SU-DHL-6 (cell line): ENCODE measurements around the gene TMEM63B.

ENCODE experiments used
- H2AFZ ChIP-seq: fragments of 200-600 bp; sonication (generic); 2 replicates; pipeline ENCODE4 v1.6.1; 2014; ENCODE audit warnings: low read depth, mild to moderate bottlenecking, moderate library complexity, mixed read lengths, antibody characterized with exemption, low read length; ENCODE audit not compliant: severe bottlenecking
- H3F3A ChIP-seq: fragments of 200-600 bp; shearing (Covaris generic); 2 replicates; pipeline ENCODE4 v1.6.0; 2016; ENCODE audit warnings: antibody characterized with exemption, mild to moderate bottlenecking; ENCODE audit not compliant: insufficient read depth
- H3K27ac ChIP-seq: fragments of 200-600 bp; sonication (generic); 2 replicates; pipeline ENCODE4 v1.5.1; 2016; ENCODE audit warnings: low read depth, mild to moderate bottlenecking, low read length, moderate library complexity, mixed read lengths
- H3K27me3 ChIP-seq: fragments of 200-600 bp; sonication (generic), shearing (Covaris generic); 2 replicates; pipeline ENCODE4 v1.6.0; 2014; ENCODE audit warnings: mild to moderate bottlenecking, low read length
- H3K36me3 ChIP-seq: fragments of 200-600 bp; sonication (generic); 2 replicates; pipeline ENCODE4 v1.6.1; 2014; ENCODE audit warnings: mild to moderate bottlenecking, low read length, mixed read lengths
- H3K4me2 ChIP-seq: fragments of 300-600, 200-600 bp; shearing (Covaris generic), sonication (generic); 2 replicates; pipeline ENCODE4 v1.6.0; 2014; ENCODE audit warnings: low read length, low read depth, mild to moderate bottlenecking; ENCODE audit not compliant: poor library complexity, severe bottlenecking
- H3K4me3 ChIP-seq: fragments of 200-600 bp; sonication (generic); 2 replicates; pipeline ENCODE4 v1.5.1; 2014; ENCODE audit warnings: antibody characterized with exemption, low read length, mild to moderate bottlenecking, mixed read lengths; ENCODE audit not compliant: insufficient read depth, poor library complexity, severe bottlenecking
- H3K79me2 ChIP-seq: fragments of 200-600 bp; sonication (generic); 2 replicates; pipeline ENCODE4 v1.6.1; 2014; ENCODE audit warnings: mild to moderate bottlenecking, low read length, moderate library complexity; ENCODE audit not compliant: insufficient read depth
- H3K9ac ChIP-seq: fragments of 200-600 bp; sonication (generic); 2 replicates; pipeline ENCODE4 v1.7.0; 2014; ENCODE audit warnings: mild to moderate bottlenecking, low read length
- H3K9me2 ChIP-seq: fragments of 200-600 bp; sonication (generic); replicated peaks from 2 replicates; pipeline ENCODE4 v1.6.1; 2014; ENCODE audit warnings: low read length; ENCODE audit not compliant: insufficient read depth
- H3K9me3 ChIP-seq: fragments of 200-600 bp; sonication (generic); 2 replicates; pipeline ENCODE4 v1.6.1; 2014; ENCODE audit warnings: low read length, mixed read lengths; ENCODE audit not compliant: insufficient read depth
- H4K20me1 ChIP-seq: fragments of 200-600 bp; sonication (generic); 2 replicates; pipeline ENCODE4 v1.6.1; 2014; ENCODE audit warnings: low read depth, mild to moderate bottlenecking, antibody characterized with exemption, low read length, moderate library complexity, mixed read lengths
- EZH2phosphoT487 ChIP-seq: fragments of 200-600 bp; sonication (generic), shearing (Covaris generic); conservative IDR thresholded peaks from 2 replicates; pipeline ENCODE4 v1.6.1; 2018; ENCODE audit warnings: mild to moderate bottlenecking, antibody characterized with exemption, low read length, moderate library complexity, mixed read lengths
- TF ChIP-seq, protein P1 (sequence below): fragments of 200-600 bp; sonication (generic); IDR thresholded peaks from one replicate; pipeline ENCODE4 v1.5.1; 2017; ENCODE audit warnings: antibody characterized with exemption, mild to moderate bottlenecking, low read length, moderate library complexity; ENCODE audit not compliant: insufficient read depth, poor library complexity, severe bottlenecking

Gene TMEM63B

DNA sequence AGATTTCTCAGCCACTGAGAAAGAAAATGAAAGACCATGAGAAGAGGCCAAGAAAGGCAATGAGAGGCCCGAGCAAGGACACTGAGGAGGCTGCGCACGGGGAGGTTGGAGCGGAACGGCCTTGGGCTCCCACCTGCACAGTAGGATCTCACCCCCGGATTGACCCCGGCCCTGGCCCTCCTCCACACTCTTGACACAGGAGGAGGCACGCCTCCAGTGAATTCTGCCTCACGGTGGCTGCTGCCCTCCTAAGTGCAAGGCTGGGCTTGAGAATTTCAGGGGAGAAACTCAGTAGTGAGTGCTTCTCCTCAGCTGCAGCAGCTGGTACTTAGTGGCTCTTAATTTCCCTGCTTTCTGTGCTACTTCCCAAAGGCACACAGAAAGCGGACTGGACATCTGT, 18.1 kb upstream of the TMEM63B start:
- Histone ChIP-seq H3K4me2 (no peak overlapping the region), H4K20me1 (0 out of 2 replicates have a peak, but pooled peaks cover 7% of the 10 kb centered on the region), H3K9me2 (no peaks in the 10 kb centered on the region), H3K9ac (no peak overlapping the region), H3F3A (no peaks in the 10 kb centered on the region), H3K4me3 (no peak overlapping the region), H2AFZ (no peak overlapping the region), H3K79me2 (peaks cover 15% of the 10 kb centered on the region; the same call in 1 of the 2 replicates), H3K9me3 (no peaks in the 10 kb centered on the region), H3K36me3 (peaks cover 12% of the 10 kb centered on the region; the same call in 1 of the 2 replicates), H3K27ac (no peak overlapping the region), H3K27me3 (no peaks in the 10 kb centered on the region)
- no peak for TF ChIP-seq EZH2phosphoT487
- TF ChIP-seq, protein P1, sequence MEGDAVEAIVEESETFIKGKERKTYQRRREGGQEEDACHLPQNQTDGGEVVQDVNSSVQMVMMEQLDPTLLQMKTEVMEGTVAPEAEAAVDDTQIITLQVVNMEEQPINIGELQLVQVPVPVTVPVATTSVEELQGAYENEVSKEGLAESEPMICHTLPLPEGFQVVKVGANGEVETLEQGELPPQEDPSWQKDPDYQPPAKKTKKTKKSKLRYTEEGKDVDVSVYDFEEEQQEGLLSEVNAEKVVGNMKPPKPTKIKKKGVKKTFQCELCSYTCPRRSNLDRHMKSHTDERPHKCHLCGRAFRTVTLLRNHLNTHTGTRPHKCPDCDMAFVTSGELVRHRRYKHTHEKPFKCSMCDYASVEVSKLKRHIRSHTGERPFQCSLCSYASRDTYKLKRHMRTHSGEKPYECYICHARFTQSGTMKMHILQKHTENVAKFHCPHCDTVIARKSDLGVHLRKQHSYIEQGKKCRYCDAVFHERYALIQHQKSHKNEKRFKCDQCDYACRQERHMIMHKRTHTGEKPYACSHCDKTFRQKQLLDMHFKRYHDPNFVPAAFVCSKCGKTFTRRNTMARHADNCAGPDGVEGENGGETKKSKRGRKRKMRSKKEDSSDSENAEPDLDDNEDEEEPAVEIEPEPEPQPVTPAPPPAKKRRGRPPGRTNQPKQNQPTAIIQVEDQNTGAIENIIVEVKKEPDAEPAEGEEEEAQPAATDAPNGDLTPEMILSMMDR: no peak

DNA sequence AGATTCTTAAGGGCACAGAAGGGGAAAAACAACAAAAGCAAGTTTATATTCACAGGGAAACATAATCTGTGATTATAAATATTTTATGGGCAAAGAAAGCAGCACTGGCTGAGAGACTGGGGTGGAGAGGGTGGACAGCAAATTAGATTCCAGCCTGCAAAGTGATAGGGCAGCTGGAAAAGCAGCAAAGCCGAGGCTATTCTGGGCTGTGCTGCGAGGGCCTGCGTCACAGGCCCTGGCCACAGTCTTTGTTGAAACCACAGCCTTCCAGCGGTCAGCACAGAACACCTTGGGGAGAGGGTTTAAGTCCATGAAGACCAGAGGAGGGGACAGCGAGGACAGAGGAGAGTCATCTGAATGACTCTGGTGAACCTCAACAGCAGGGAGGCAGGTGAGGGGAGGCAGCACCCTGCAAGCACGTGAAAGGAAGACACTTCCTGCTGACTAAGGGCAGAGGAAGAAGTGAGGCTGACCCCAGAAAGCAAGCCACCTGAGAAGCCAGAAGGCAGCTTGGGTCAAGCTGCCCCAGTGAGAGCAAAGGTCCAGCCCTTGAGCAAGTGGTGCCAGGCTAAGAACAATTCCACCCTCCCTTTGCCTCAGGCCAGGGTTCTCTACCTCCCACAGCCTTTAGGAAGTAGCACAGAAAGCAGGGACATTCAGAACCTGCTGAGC, 17.2 kb upstream of the TMEM63B start:
- H3K36me3 ChIP-seq: peaks cover 13% of the 10 kb centered on the region; the same call in 1 of the 2 replicates
- no peak overlapping the region for H3K4me3 ChIP-seq
- H3K9me3 ChIP-seq: no peaks in the 10 kb centered on the region
- H4K20me1 ChIP-seq: peaks cover 7% of the 10 kb centered on the region; the same call in 1 of the 2 replicates
- no peak overlapping the region for H3K4me2 ChIP-seq
- H2AFZ ChIP-seq: no peak overlapping the region
- H3K9ac ChIP-seq: no peak overlapping the region
- H3K9me2 ChIP-seq: no peaks in the 10 kb centered on the region
- TF ChIP-seq, protein P1: no peak
- TF ChIP-seq EZH2phosphoT487: no peak
- no peak overlapping the region for H3K27ac ChIP-seq
- H3K79me2 ChIP-seq: peaks cover 20% of the 10 kb centered on the region
- H3F3A ChIP-seq: no peaks in the 10 kb centered on the region
- H3K27me3 ChIP-seq: no peaks in the 10 kb centered on the region

DNA sequence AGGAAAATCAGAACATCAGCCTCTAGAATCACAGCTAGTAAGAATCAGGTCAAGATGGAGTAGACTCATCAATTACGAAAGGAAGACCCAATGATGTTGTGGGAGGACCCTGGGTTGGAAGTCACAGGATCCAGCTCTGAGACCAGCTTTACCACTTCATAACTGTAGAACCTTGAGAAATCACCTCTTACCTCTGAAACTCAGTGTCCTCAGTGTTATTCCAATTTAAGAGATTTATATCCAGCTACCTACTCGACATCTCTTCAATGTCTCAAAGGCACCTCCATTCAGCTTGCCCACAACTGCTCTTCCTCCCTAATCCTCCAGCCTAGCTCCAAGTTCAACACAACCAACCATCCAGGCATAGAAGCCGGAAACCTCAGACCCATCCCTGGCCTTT, 16.4 kb upstream of the TMEM63B start:
- Histone ChIP-seq H3F3A (no peaks in the 10 kb centered on the region), H3K9me3 (no peaks in the 10 kb centered on the region), H3K27me3 (no peaks in the 10 kb centered on the region), H2AFZ (no peak overlapping the region), H3K4me2 (no peak overlapping the region), H3K27ac (no peak overlapping the region), H3K79me2 (peaks cover 28% of the 10 kb centered on the region), H4K20me1 (peaks cover 7% of the 10 kb centered on the region; the same call in 1 of the 2 replicates), H3K9me2 (no peaks in the 10 kb centered on the region), H3K9ac (no peak overlapping the region), H3K4me3 (no peak overlapping the region), H3K36me3 (peaks cover 16% of the 10 kb centered on the region; the same call in 1 of the 2 replicates)
- no peak for TF ChIP-seq EZH2phosphoT487
